ENCODE measurements around the gene NFASC.

NFASC gene

DNA sequence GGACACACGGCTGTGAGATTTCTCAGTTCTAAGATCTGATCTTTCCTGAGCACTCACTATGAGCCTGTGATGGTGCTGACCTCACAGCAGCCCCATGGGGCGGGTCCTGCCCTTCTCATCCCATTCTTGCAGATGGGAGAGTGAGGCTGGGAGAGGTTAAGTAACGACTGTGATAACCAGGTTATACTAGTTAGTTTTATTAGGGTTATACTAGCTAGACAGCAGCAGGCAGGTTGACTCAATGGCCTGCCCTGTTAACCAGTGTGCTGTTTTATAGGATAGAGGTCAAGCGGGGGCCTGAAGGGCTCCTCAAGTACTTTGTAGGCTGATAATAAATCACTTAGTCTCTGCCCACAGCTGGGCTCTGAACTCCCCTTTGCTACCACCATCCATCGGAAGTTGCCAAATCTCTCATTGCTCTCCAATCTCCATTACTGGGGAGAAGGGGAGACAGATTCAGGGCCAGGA lies 177.1 kb downstream of the NFASC start:
- DNase-seq = no peak

DNA sequence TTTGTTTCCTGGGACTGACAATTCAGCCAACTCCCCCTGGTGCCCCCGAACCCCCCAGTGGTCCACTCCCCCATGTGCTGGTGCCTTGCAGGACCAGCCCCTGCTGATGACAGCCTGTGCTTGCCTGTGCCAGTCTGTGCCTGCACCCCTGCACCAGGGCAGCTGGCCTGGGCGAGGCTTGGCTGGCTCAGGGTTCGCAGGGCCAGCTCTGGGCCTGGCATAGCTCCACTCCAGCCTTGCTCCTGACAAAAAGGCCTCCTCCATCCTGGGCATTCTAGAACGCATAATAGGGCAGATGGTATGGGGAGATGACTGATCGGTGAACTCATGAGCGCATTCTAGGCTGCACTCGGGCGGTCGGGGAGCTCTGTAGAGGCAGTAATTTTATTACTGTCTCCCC lies 177.7 kb downstream of the NFASC start:
- no peak for DNase-seq

DNA sequence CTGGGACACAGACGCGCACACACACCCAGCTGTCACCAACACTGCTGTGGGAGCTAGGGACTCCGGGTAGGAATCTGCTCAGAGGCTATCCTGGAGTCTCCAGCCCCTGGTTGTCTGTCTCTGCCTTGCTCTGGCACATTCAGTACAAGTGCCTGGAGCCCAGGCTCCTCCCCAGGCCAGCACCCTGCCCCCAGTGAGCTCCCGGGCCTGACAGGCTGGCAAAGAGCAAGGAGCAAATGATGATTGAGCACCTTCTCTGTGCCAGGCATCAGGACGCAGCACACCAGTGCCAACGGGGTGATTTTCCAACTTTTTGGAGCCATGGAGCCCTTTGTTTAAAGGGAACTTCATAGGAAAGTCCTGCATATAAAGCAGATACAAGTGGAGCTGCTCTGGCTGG lies 178.8 kb downstream of the NFASC start:
- no peak for DNase-seq

DNA sequence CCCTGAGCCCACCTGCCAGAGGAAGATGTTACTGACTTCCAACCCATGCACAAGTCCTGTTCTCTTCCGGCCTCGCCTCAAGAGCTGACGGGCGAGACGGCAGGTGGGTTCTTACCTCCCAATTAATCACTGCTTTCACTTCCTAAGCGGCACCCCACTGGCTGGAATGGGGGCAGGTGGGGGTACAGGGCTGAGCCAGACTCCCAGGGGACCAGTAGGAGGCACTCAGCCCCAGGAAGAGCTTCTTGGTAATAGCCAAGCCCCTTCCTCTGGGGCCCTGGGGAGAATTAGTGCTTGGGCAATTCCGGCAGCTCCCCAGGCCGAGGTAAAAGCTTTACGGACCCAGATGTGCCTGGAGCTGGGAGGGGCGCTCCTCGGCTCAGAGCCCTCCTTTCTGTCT lies 182.0 kb downstream of the NFASC start:
- no peak for DNase-seq

DNA sequence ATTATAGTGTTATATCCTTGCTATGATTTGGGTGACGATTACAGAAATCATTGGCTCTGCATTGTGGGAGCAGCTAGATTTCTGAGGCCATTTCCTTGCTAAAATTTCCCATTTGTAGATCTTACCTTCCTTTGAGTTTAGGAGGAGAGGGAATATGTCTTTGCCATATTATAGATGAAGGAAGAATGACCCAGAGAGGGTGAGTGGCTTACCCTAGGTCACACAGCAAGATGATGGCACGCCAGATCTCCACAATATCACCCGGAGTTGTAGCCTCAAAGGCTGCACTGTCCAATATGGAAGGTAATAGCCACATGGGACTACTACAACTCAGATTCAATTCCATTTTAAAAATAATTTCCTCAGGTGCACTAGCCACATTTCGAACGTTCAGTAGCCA lies 182.6 kb downstream of the NFASC start:
- DNase-seq = no peak

DNA sequence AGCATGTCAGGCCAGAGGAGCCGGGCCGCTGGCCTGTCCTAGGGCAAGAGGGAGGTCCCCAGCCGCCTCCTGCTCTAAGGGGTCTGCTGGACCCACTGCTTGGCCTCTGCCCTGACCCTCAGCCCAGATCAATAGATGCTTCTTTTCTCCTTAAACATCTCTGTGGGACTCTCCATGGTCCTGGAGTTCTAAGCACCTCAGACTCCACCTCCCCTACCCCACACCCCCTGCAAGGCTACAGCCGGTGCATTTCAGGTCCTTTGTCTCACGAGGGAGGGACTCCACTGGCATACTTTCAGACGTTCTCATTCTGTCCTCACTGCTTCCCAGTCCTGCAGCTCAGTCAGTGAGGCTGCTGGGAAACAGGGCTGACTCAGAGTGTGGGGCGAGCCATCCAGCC lies 183.4 kb downstream of the NFASC start:
- DNase-seq = no peak

DNA sequence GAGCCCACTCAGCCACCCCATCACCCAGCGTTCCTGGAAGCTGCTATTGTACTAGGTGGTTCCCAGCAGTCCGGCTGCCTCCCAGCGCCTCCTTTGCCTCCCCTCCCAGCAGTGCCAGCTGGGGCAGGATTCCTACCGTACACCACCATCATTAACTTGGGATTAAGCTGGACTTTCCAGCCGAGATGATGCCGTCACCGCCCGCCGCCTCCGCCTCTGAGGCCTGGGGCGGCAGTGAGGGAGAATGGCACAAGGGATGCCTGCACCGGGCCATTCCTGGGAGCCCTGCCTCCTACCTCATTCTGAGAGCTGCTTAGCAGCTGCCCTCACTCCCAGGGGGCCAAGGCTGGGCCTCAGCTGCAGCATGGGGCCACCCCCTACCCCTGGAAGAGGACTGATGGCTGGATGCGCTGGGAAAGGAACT lies 185.5 kb downstream of the NFASC start:
- no peak for DNase-seq

DNA sequence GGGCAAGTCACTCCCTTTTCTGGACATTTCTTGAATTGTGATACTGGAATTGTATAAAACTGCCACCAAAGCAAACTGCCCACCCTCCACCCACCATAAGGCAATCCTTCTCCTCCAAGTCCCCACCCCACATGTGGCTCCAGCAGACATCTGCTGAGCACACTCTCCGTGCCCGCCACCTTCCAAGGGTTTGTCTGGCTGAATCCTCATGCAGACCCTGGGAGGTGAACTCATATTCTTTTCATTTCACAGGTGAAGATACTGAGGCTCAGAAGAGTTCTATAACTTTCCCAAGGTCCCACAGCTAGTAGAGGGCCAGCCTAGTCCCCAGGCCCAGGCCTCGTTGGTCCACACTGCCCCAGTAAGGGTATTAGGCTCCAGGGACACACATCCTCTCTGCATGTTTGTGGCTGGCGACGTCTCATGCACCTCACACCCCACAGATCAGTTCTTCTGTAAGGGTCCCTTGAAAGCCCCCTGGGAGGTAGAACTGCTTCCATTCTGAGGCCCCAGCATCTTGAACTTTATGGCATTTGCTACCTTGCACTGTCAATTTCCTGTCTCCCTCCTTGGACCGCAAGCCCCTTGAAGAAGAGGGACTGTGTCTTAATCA lies 186.4 kb downstream of the NFASC start:
- DNase-seq = no peak

DNA sequence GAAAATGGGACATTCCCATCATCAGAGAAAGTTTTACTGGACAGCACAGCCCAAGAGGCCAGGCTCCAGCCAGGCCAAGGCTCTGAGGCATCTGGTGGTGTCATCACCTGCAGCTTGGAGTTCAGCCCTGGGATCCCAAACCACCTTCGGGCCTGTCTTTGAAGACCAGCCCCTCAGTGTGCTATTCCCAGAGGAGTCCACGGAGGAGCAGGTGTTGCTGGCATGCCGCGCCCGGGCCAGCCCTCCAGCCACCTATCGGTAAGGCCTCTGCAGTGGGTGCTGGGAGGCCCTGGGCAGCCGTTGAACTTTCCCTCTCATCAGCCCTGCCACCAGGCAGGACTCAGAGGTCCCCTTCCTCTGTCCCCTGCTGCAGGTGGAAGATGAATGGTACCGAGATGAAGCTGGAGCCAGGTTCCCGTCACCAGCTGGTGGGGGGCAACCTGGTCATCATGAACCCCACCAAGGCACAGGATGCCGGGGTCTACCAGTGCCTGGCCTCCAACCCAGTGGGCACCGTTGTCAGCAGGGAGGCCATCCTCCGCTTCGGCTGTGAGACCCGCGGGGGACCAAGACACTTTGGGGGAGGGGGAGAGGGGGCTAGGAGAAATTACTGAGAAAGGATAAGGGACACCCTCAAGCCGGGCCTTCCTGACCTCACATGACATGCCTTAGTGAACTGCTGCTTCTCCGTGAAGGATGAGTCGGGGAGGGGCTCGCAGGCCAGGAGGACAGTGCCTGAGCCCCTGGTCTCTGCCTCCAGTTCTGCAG lies 187.3 kb downstream of the NFASC start:
- no peak for DNase-seq

DNA sequence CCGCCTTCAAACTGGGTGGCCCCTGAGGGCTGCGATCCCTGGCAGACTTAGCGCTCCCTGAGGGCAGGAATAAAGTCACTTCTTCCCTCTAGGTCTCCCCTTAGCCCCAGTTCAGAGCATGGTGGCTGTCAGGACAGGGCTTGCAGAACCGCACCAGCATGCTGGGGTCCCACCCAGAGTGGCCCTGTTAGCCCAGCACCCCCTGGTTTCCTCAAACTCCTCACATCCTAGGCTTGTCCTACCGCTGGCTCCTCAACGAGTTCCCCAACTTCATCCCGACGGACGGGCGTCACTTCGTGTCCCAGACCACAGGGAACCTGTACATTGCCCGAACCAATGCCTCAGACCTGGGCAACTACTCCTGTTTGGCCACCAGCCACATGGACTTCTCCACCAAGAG lies 188.2 kb downstream of the NFASC start:
- DNase-seq = no peak

DNA sequence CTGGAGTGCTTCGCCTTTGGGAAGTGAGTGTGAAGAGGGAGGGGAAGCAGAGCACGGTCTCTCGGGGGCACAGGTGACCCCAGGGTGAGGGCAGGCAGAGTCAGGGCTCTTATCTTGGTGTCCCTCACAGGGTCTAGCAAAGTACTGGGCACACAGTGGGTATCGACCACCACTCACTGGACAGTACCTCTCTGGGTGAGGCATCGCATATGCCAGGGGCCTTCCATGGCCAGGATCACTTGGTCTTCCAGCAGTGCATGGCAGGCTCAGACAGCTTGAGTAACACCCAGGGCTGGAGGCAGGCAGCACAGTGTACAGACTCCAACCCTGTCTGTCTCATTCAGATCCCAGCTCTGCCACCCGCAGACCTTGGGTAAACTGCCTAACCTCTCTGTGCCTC lies 189.0 kb downstream of the NFASC start:
- no peak for DNase-seq

DNA sequence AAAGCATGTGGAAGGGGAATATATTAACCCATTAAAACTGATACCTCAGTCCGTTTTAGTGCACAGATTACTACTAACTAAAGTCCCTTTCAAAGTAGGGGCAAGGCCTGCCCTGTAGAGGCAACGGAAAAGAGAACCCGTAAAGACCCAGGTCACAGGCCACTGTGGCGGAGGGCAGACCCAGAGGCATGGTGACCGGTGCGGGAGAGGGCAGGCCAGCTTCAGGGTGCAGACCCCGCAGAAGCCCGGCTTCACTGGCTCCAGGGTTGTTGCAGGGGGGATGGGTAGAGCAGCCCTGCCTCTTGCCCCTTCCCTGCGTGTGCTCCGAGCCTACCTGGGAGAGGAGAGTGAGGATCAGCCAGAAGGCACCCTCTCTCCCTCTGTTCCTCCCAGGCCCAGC lies 190.1 kb downstream of the NFASC start:
- DNase-seq = no peak

DNA sequence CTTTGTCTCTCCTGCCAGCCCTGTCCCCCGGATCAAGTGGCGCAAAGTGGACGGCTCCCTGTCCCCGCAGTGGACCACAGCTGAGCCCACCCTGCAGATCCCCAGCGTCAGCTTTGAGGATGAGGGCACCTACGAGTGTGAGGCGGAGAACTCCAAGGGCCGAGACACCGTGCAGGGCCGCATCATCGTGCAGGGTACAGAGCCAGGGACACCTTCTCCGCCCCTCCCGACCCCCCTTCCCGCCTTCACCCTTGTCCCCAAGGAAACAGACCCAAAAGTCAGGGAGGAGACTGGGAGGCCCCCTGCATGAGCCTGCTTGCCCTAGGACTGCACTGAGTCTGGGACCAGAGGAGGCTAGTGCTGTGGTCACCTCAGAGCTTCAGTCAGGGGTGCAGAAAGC lies 190.6 kb downstream of the NFASC start:
- no peak for DNase-seq

DNA sequence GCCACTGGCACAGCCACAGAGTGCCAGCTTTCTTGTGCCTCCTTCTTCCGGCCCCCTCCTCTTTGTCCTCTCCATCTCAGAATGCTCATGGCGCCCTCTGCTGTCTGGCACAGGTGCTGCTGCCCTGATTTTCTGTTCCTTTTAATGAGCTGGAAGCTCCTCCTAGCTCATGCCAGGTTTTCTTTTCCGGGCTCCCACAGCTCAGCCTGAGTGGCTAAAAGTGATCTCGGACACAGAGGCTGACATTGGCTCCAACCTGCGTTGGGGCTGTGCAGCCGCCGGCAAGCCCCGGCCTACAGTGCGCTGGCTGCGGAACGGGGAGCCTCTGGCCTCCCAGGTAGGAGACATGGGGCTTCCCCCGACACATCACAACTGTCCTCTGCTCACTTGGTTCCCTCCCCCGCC lies 191.0 kb downstream of the NFASC start:
- DNase-seq = peak; percentile 87

DNA sequence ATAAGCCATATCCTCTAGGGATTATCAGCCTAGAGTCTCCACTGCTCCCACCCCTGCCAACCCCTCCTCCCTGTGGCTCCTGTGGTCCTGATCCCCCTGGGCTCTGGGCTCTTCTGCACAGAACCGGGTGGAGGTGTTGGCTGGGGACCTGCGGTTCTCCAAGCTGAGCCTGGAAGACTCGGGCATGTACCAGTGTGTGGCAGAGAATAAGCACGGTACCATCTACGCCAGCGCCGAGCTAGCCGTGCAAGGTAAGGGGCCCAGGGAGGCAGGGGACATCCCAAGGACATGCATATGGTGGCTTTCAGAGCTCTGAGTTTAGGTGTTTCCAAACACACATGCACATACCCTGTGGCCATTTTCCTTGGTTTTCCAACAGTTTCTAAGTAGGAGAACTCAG lies 191.7 kb downstream of the NFASC start:
- DNase-seq = no peak

DNA sequence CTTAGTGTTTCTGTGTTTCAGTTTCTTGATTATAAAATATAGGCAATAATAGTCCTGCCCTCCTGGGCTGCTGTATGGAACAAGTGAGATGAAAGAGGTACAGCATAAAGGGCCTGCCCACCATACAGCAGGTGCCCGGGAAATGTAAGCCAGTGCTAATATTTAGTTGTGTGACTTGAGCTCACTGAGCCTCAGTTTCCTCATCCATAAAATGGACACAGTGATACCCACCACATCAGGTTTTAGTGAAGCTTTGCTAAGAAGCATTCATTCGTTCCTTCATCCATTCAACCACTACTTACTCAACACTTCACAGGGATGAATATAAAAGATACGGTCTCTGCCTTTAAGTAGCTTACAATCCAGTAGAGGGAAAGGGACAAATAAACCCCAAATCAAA lies 192.2 kb downstream of the NFASC start:
- DNase-seq = no peak

DNA sequence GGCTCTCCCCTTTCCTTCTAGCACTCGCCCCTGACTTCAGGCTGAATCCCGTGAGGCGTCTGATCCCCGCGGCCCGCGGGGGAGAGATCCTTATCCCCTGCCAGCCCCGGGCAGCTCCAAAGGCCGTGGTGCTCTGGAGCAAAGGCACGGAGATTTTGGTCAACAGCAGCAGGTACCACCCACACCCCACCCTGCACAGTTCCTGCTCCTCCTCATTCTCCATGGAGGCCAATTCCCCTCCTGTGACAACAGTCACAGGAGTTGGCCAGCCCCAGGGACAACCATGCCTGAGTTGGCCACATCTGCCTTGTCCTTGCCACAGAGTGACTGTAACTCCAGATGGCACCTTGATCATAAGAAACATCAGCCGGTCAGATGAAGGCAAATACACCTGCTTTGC lies 193.6 kb downstream of the NFASC start:
- DNase-seq = no peak

DNA sequence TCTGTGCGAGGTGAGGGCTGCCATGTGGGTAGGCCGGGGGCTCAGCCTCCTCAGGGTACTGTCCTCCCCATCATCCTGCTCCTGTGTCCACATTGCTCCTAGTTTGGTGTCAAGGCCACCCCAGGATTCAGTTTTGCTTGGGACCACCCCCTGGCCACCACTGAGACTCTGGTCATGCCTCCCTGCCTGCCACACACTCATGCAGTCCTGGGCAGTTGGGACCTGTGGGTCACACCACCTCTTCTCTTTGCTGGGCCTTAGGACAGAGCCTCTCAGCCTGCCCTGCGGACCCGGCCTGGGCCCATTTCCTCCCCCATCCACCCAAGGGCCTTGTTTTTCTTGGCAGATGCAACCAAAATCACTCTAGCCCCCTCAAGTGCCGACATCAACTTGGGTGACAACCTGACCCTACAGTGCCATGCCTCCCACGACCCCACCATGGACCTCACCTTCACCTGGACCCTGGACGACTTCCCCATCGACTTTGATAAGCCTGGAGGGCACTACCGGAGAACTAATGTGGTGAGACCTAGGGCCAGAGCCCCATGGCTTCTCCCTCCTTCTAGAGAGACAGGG lies 194.2 kb downstream of the NFASC start:
- no peak for DNase-seq

DNA sequence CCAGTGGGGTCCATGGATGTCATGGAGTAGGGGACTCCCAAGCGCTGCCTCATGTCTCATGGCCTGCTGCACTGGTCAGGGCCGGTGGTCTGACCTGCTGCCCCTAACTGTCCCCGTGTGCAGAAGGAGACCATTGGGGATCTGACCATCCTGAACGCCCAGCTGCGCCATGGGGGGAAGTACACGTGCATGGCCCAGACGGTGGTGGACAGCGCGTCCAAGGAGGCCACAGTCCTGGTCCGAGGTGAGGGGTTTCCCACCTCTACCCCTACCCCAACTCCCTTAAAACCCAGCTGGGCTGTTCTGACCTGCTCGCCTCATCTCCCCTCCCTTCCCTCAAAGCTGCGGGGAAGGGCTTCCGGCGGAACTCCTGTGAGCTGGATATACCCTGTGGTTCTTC lies 195.0 kb downstream of the NFASC start:
- no peak for DNase-seq

DNA sequence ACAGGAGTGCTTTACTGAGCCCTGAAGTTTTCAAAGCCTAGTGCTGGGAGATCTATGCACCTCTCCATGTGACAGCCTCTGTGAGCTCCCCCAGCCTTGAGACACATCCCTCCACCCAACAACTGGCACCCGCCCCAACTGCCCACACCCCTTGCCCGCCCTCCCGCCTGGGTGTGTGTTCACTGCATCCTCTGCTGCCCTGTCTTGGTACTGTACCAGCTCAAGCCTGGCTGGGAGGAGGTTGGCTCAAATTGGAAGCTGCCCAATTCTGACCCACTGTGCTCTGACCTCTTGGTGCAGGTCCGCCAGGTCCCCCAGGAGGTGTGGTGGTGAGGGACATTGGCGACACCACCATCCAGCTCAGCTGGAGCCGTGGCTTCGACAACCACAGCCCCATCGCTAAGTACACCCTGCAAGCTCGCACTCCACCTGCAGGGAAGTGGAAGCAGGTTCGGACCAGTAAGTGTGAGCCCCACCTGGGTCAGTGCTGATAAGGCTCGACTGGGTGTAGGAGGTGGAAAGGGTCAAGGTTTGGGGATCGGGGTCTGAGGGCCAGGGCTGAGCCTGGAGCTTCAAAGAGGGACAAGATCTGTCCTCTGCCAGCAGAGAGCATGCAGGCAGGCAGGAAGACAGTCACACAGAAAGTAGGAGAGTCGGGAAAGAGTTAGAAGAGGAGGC lies 195.6 kb downstream of the NFASC start:
- no peak for DNase-seq

DNA sequence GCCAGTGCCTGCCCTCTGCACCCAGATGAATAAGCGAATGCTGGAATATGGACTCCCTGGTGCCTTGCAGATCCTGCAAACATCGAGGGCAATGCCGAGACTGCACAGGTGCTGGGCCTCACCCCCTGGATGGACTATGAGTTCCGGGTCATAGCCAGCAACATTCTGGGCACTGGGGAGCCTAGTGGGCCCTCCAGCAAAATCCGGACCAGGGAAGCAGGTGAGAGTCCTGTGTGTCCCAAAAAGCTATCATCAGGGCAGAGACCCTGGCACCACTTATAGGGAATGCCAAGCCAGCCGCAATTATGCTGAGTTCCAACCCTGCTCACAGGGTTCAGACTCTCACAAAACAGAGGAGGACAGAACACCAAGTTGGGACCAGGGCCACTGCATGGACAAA lies 196.4 kb downstream of the NFASC start:
- DNase-seq = no peak

DNA sequence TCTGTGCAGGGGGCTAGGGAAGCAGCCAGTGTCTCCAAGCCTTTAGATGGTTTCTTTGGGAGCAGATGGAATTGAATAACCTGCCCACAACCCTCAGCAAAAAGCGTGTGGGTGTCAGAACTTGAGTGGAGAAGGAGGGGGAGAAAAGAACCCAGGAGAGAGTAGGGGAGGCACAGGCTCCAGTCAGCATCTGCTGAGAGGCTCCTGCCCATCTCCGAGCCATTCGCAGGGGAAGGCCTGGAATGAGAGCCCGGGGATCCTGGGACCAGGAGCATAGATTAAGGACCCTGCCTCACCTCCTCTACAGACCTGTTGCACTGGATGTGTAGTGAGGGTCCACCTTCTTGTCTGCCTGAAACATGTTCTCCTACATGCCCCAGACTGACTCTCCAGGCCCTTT lies 197.3 kb downstream of the NFASC start:
- no peak for DNase-seq

DNA sequence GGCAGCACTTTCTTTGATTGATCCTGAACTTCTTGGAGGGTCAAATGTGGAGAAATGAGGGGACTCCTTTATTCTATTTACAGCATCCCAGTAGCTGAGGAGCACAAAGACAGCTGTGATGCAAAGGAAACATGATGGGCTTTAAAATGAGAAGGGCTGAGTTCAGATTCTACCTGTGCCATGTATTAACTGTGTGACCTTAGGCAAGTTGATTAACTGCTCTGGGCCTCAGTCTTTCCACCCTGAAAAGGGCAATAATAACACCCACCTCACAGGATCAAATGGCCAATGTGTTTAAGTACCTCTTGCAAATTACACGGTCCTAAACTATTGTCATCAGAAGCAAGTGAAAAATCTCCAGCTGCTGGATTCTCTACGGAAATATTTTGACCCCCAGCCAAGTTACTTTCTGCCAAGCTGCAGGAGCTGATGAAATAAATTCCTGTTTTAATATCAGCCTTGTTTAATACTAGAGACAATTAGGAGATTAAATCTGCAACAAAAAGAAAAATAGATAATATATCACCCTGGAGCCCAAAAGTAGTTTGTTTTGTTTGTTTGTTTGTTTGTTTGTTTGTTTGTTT lies 197.9 kb downstream of the NFASC start:
- DNase-seq = no peak

All from NCI-H1092 treated with DMSO at 0.1 percent for 48 hours (cell line).